PFSK-1 (cell line): ENCODE measurements around the gene KDM5A.

Source experiments
- FOXP2 ChIP-seq: optimal IDR thresholded peaks from 2 replicates; pipeline ENCODE3; 2011; ENCODE audit warnings: borderline replicate concordance, control low read depth, inconsistent platforms; ENCODE audit not compliant: insufficient read depth; ENCODE audit errors: extremely low read length, extremely low read depth
- POLR2AphosphoS5 ChIP-seq: IDR thresholded peaks from 2 replicates; pipeline ENCODE4 v1.6.1; 2012; ENCODE audit warnings: low read depth, mild to moderate bottlenecking, control low read depth, low read length, moderate library complexity
- SIN3A ChIP-seq: IDR thresholded peaks from 2 replicates; pipeline ENCODE4 v1.6.1; 2012; ENCODE audit warnings: mild to moderate bottlenecking, low read length, moderate library complexity, borderline replicate concordance; ENCODE audit not compliant: insufficient read depth
- TAF1 ChIP-seq: IDR thresholded peaks from 2 replicates; pipeline ENCODE4 v1.6.1; 2012; ENCODE audit warnings: low read length, control low read depth, borderline replicate concordance; ENCODE audit not compliant: insufficient read depth
- TF ChIP-seq, protein P1 (sequence below), 2 experiments: IDR thresholded peaks; 2 replicates each; pipeline versions ENCODE4 v1.6.1 to v1.8.0; 2011 to 2012; ENCODE audit warnings: low read depth in 2 of 2, low read length in 2 of 2, control low read depth in 1 of 2, inconsistent platforms in 1 of 2, mild to moderate bottlenecking in 1 of 2, moderate library complexity in 1 of 2; ENCODE audit not compliant: insufficient read depth in 1 of 2

Gene KDM5A

DNA sequence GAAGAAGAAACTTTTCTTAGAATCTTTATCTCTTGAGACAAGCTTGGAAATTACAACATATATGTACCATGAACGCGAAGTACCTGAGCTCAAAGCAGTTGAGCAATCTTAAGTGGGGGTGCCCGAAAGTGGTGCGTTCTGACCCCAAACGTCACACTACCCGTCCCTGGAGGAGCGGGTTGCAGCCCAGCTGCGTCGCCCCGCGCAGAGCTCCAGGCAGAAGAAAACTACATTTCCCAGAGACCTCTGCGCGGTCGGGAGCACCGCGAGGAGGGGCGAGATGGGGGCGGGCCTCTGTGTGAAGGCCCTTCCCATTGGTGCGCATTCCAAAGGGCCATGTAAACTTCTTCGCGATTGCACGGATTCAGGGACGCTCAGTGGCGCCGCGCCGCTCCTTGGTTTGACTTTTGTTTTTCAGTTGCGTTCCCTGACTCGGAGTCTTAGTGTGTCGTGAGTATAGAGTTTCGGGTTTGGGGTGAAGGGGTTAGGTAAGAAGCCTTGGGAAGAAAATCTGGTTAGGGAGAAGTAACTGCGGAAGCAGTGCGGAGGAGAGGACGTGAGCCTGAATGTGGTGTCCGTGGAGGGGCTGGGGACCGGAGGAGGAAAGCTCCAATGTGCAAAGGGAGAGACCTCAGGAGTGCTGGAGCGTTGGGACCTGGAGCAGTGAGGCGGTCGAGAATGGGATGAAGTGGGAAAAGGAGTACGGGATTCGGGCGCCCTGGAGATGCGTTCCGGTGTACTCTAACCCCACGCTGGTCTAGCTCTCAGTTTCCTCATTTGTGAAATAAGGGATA is 12.3 kb upstream of the KDM5A start, which contains the start of gene CCDC77:
TSS of gene CCDC77 (plus strand) at position 410 of the 794 bp plus-strand sequence. CDS start 7,740 bp downstream, outside the sequence.
- TF ChIP-seq, protein P1, sequence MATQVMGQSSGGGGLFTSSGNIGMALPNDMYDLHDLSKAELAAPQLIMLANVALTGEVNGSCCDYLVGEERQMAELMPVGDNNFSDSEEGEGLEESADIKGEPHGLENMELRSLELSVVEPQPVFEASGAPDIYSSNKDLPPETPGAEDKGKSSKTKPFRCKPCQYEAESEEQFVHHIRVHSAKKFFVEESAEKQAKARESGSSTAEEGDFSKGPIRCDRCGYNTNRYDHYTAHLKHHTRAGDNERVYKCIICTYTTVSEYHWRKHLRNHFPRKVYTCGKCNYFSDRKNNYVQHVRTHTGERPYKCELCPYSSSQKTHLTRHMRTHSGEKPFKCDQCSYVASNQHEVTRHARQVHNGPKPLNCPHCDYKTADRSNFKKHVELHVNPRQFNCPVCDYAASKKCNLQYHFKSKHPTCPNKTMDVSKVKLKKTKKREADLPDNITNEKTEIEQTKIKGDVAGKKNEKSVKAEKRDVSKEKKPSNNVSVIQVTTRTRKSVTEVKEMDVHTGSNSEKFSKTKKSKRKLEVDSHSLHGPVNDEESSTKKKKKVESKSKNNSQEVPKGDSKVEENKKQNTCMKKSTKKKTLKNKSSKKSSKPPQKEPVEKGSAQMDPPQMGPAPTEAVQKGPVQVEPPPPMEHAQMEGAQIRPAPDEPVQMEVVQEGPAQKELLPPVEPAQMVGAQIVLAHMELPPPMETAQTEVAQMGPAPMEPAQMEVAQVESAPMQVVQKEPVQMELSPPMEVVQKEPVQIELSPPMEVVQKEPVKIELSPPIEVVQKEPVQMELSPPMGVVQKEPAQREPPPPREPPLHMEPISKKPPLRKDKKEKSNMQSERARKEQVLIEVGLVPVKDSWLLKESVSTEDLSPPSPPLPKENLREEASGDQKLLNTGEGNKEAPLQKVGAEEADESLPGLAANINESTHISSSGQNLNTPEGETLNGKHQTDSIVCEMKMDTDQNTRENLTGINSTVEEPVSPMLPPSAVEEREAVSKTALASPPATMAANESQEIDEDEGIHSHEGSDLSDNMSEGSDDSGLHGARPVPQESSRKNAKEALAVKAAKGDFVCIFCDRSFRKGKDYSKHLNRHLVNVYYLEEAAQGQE (IDR thresholded peaks at IDR 0.05; ENCODE audit: insufficient read depth in 1 of 2, low read depth in 2 of 2, low read length in 2 of 2), result 0 out of 4 replicates have a peak, but pooled peaks of 1 of the 2 experiments have one; percentile 41
- TF ChIP-seq POLR2AphosphoS5 (peak; percentile 90), SIN3A (peak; percentile 77; the same call in 1 of the 2 replicates), FOXP2 (peak; percentile 75), TAF1 (no peak)

DNA sequence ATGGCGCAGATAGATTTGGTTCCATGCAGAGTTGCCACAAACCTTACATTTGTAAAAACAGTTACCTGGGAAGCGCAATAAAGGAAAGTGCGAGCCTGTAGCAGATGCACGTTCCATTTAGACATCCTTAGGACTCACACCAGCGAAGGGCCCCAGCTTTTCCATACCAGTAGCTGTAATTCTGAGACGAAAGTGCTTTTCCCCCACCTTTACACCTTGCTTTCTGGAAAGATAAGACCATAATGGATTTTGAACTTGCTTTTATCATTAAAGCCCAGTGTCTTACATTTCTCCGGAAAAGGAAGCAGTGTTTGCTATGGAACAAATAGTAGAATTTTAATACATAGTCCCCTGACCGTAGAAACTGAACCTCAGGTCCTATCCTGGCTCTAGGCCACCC is 11.7 kb upstream of the KDM5A start:
- no peak for TF ChIP-seq TAF1
- no peak for TF ChIP-seq POLR2AphosphoS5
- TF ChIP-seq SIN3A, result no peak
- no peak for TF ChIP-seq FOXP2
- TF ChIP-seq, protein P1 (IDR thresholded peaks at IDR 0.05; ENCODE audit: insufficient read depth in 1 of 2, low read depth in 2 of 2, low read length in 2 of 2), result no peak

DNA sequence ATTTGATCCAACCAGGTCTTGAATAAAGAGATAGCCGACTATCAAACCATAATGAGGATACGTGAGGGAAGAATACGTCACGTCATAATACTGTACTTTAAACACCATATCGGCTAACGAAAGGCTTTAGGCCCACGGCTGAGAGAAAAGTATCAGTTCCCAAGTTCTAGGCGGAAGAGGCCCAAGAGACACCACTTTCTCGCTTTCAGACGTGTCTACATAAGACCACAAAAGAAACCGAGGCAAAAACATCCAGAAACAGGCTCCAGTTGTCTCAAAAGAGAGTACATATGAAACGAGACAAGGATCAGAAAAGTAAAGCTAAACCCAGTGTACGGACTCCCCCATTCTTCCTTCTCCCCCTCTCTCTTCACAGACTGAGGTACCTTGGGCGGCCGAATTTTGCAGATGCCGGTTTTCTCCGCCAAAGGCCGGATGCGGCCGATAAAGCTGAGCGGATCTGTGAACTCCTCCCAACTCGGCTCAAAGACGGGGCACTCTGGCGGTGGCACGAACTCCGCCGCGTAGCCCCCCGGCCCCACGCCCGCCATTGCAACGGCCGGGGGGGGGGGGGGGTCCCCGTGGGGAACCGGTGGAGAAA is 479 bp downstream of the KDM5A start:
- TF ChIP-seq TAF1, result no peak
- no peak for TF ChIP-seq FOXP2
- no peak for TF ChIP-seq SIN3A
- TF ChIP-seq, protein P1 (IDR thresholded peaks at IDR 0.05; ENCODE audit: insufficient read depth in 1 of 2, low read depth in 2 of 2, low read length in 2 of 2), result no peak
- no peak for TF ChIP-seq POLR2AphosphoS5

DNA sequence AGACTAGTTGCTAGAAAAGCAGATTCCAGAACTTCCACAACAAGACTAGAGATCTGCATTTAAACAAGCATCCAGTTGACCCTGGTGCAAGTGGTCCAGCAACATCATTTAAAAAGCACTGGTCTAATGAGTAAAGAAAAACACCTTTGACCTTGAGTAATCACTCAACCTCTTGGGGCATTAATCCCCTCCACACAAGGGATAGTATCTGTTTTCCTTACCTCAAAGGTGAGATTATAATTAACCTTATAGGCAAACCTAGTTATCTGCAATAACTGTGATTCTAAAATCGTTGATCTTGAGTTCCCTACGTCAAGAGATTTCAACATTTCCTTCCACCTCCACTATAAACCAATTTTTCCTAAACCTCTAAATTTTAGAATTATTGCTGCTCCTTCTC is 1.1 kb downstream of the KDM5A start:
- TF ChIP-seq TAF1, result no peak
- TF ChIP-seq POLR2AphosphoS5, result no peak
- TF ChIP-seq, protein P1 (IDR thresholded peaks at IDR 0.05; ENCODE audit: insufficient read depth in 1 of 2, low read depth in 2 of 2, low read length in 2 of 2), result no peak
- no peak for TF ChIP-seq SIN3A
- TF ChIP-seq FOXP2, result no peak
